NCI-H446 treated with DMSO at 0.1 percent for 48 hours (cell line): ENCODE measurements around the gene PTPRE.

Experiments
- DNase-seq: peaks from one replicate; lab custom pipeline; 2025; lab: John Stamatoyannopoulos, UW

Gene PTPRE

GRCh38 chr10:128124813-128125403 is 218.0 kb downstream of the PTPRE start:
- DNase-seq = no peak

GRCh38 chr10:128125416-128125943 is 218.6 kb downstream of the PTPRE start:
- DNase-seq = no peak

- DNase-seq = peak; percentile 58
These were observed 219.3 kb downstream of the PTPRE start, which contains the start of gene MKI67 for GRCh38 chr10:128125944-128126764. Gene MKI67, minus strand, starts transcription at chr10:128126423. Its CDS starts 756 bp downstream, at chr10:128125667.

- no peak for DNase-seq
These were observed 221.7 kb downstream of the PTPRE start for GRCh38 chr10:128128582-128128981.

- DNase-seq = no peak
These were observed 223.1 kb downstream of the PTPRE start for GRCh38 chr10:128130051-128130450.
